IPS DF 6.9 (cell line): ENCODE results near the gene GABRG3.
"Not testable (repeated sequence)": the region's sequence is repeated elsewhere in the genome, so short reads cannot be mapped to it uniquely, and the experiment has no call there.

Source experiments
- DNase-seq: peaks from one replicate; pipeline ENCODE4 v3.0.0-alpha.2; 2013; ENCODE audit warnings: low read depth, low spot score
- H3K27ac ChIP-seq: one replicate; pipeline ENCODE4 v1.5.1; 2013; ENCODE audit warnings: low read length, control low read depth
- H3K27me3 ChIP-seq: 2 replicates; pipeline ENCODE4 v1.6.1; 2013; ENCODE audit warnings: mild to moderate bottlenecking, low read length; ENCODE audit not compliant: control insufficient read depth, insufficient read depth
- H3K36me3 ChIP-seq: 2 replicates; pipeline ENCODE4 v1.6.1; 2013; ENCODE audit warnings: low read length; ENCODE audit not compliant: control insufficient read depth, insufficient read depth
- H3K4me1 ChIP-seq: 2 replicates; pipeline ENCODE4 v1.6.1; 2013; ENCODE audit warnings: low read length; ENCODE audit not compliant: control insufficient read depth, insufficient read depth
- H3K4me3 ChIP-seq: 2 replicates; pipeline ENCODE4 v1.5.1; 2013; ENCODE audit warnings: mild to moderate bottlenecking, low read length
- H3K9me3 ChIP-seq: 2 replicates; pipeline ENCODE4 v1.6.1; 2013; ENCODE audit warnings: low read length, inconsistent platforms; ENCODE audit not compliant: control insufficient read depth, insufficient read depth
- WGBS: extraction: QIAGEN DNeasy Blood & Tissue Kit; methylation state at CpG from one replicate; pipeline ENCODE4 v1.1.7; 2013; ENCODE audit warnings: mixed read lengths, missing lambda C conversion rate; ENCODE audit not compliant: insufficient read length, insufficient coverage; 5-methylcytosine and 5-hydroxymethylcytosine counted together

Gene GABRG3

GRCh38 chr15:27360316-27360715 is 389.3 kb downstream of the GABRG3 start:
- Histone ChIP-seq H3K4me1 (no peaks in the 10 kb centered on the region), H3K4me3 (no peak overlapping the region), H3K9me3 (no peaks in the 10 kb centered on the region), H3K36me3 (no peaks in the 10 kb centered on the region), H3K27me3 (no peaks in the 10 kb centered on the region), H3K27ac (no peak overlapping the region)
- no CpG with 5 or more reads among the region's 7 CpGs for WGBS
- DNase-seq = no peak

DNA sequence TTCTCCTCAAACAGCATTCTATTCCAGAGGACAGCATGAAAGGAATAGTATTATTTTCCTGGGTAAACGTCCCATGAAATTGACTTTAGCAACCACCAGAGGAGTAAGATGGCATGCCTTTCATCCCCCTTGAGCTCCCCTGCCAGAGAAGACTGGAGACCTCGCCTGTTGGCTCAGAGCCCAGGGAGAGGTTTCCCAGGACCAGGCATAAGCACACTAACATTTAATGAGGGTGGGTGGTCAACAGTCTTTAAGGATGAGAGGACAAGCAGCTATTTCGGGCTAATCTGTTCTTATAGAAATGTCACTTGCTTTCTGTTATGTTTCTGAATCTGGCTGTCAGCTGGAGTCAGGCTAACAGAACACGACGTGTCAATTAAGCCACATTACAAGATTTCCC is 390.5 kb downstream of the GABRG3 start:
- H3K9me3 ChIP-seq = no peaks in the 10 kb centered on the region
- DNase-seq = no peak
- no peaks in the 10 kb centered on the region for H3K36me3 ChIP-seq
- no peaks in the 10 kb centered on the region for H3K27me3 ChIP-seq
- no CpG with 5 or more reads among the region's 5 CpGs for WGBS
- H3K27ac ChIP-seq = no peak overlapping the region
- H3K4me3 ChIP-seq = no peak overlapping the region
- no peaks in the 10 kb centered on the region for H3K4me1 ChIP-seq

- Histone ChIP-seq H3K27ac (no peak overlapping the region), H3K36me3 (no peaks in the 10 kb centered on the region), H3K4me1 (no peaks in the 10 kb centered on the region), H3K9me3 (peaks cover 2% of the 10 kb centered on the region; the same call in 1 of the 2 replicates), H3K4me3 (no peak overlapping the region), H3K27me3 (no peaks in the 10 kb centered on the region)
- DNase-seq = no peak
- no CpG with 5 or more reads among the region's 2 CpGs for WGBS
These were observed 394.5 kb downstream of the GABRG3 start for GRCh38 chr15:27365456-27365855.

DNA sequence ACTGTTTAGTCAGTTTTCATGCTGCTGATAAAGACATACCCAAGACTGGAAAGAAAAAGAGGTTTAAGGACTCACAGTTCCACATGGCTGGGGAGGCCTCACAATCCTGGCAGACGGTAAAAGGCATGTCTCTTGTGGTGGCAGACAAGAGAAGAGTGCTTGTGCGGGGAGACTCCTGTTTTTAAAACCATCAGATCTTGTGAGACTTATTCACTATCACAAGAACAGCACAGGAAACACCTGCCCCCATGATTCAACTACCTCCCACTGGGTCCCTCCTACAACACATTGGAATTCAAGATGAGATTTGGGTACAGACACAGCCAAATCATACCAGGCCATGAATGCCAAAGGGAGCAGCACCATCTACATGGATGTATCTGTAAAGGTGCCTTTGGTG is 406.4 kb downstream of the GABRG3 start:
- H3K27me3 ChIP-seq, DNase-seq, H3K36me3 ChIP-seq, H3K4me1 ChIP-seq, H3K4me3 ChIP-seq, H3K27ac ChIP-seq, H3K9me3 ChIP-seq: not testable (repeated sequence)
- WGBS = no CpG with 5 or more reads among the region's 2 CpGs

DNA sequence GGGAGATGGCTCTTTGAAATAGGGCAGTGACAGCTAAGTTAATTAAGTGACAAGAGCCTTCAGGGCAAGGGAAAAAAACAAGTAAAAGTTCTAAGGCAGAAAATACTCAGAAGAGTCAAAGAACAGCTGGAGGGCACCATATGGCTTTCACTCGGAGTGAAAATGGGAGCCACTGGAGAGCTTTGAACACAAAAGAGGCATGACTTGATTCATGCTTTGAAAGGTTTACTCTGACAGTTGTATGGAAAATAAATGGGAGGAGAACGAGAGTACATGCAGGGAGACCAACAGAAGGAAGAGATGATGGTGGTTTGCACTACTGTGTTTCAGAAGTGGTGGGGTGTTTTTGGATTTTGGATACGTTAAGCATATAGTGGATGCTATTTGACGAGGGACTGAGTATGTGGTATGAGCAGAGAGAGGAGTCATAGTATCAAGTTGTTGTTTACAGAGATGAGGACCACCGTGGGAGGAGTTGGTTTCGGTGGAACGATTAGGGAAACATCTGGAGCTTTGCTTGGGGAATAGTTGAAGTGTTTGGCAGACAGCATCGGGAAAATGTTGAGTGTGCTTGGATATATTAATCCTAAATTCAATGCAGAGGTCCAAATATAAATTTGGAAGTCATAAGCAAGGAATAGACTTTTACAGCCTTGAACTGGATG is 411.5 kb downstream of the GABRG3 start:
- no peaks in the 10 kb centered on the region for H3K27me3 ChIP-seq
- H3K36me3 ChIP-seq = no peaks in the 10 kb centered on the region
- H3K9me3 ChIP-seq = no peaks in the 10 kb centered on the region; the same call in 1 of the 2 replicates
- 100% methylated on average over 1 of the region's 8 CpGs for WGBS
- no peak for DNase-seq
- H3K4me1 ChIP-seq = no peaks in the 10 kb centered on the region
- no peak overlapping the region for H3K4me3 ChIP-seq
- no peak overlapping the region for H3K27ac ChIP-seq

- Histone ChIP-seq H3K27ac (no peak overlapping the region), H3K36me3 (no peaks in the 10 kb centered on the region), H3K4me1 (no peaks in the 10 kb centered on the region), H3K27me3 (no peaks in the 10 kb centered on the region), H3K4me3 (no peak overlapping the region), H3K9me3 (no peaks in the 10 kb centered on the region; the same call in 1 of the 2 replicates)
- WGBS = no CpG with 5 or more reads among the region's 4 CpGs
- no peak for DNase-seq
These were observed 412.7 kb downstream of the GABRG3 start for GRCh38 chr15:27383726-27384125.

- Histone ChIP-seq H3K27me3 (no peaks in the 10 kb centered on the region), H3K9me3 (no peaks in the 10 kb centered on the region), H3K4me1 (no peaks in the 10 kb centered on the region; the same call in 1 of the 2 replicates), H3K36me3 (no peaks in the 10 kb centered on the region), H3K4me3 (no peak overlapping the region), H3K27ac (no peak overlapping the region)
- no peak for DNase-seq
- WGBS = no CpG with 5 or more reads among the region's 3 CpGs
These were observed 421.2 kb downstream of the GABRG3 start for GRCh38 chr15:27392163-27392562.

DNA sequence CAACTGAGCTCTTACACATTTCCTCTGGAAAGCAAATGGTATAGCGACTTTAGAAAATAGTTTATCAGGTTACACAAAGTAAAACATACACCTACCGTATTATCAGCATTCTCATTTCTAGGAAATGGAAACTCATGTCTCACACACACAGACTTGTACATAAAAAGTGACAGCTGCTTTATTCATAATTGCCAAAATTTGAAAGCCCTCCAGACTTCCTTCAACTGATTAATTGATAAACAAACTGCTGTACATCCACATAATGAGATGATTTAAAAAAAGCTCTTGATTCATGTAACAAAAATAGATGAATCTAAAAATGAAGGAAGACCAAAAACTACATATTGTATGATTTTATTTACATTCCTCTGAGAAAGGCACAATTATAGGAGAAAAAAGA is 425.5 kb downstream of the GABRG3 start:
- DNase-seq = no peak
- no peak overlapping the region for H3K4me3 ChIP-seq
- no peaks in the 10 kb centered on the region for H3K27me3 ChIP-seq
- H3K27ac ChIP-seq = no peak overlapping the region
- WGBS = no CpG with 5 or more reads among the region's 2 CpGs
- H3K9me3 ChIP-seq = no peaks in the 10 kb centered on the region
- no peaks in the 10 kb centered on the region for H3K36me3 ChIP-seq
- no peaks in the 10 kb centered on the region for H3K4me1 ChIP-seq

- DNase-seq = no peak
- H3K27me3 ChIP-seq = no peaks in the 10 kb centered on the region
- H3K36me3 ChIP-seq = no peaks in the 10 kb centered on the region
- no CpG with 5 or more reads among the region's 6 CpGs for WGBS
- no peak overlapping the region for H3K27ac ChIP-seq
- H3K4me3 ChIP-seq = no peak overlapping the region
- no peaks in the 10 kb centered on the region for H3K4me1 ChIP-seq
- H3K9me3 ChIP-seq = no peaks in the 10 kb centered on the region
These were observed 426.0 kb downstream of the GABRG3 start for GRCh38 chr15:27396996-27397395.

- H3K27ac ChIP-seq = no peak overlapping the region
- no peaks in the 10 kb centered on the region for H3K27me3 ChIP-seq
- H3K4me1 ChIP-seq = no peaks in the 10 kb centered on the region
- no peak for DNase-seq
- WGBS = no CpG with 5 or more reads among the region's 8 CpGs
- H3K36me3 ChIP-seq = no peaks in the 10 kb centered on the region
- no peak overlapping the region for H3K4me3 ChIP-seq
- H3K9me3 ChIP-seq = no peaks in the 10 kb centered on the region
These were observed 427.7 kb downstream of the GABRG3 start for GRCh38 chr15:27398631-27399161.

DNA sequence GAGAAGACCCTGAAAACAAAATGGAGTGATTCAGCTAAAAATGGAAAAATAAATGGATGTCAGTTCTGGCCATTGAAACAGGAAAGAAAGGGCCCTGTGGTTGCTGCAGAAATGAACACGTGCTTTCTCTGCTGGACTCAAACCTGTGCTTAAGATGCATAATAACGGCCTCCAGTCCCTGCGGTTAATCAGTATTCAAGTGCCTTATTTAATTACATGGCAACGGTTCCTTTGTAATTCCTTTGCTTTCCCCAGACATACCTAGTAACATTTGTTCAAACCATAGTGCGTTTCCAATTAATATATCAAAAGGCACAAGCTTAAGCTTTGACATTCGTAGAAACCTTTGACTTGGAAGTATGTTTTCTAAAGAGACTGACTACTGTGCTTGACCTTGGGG is 428.3 kb downstream of the GABRG3 start:
- H3K36me3 ChIP-seq = no peaks in the 10 kb centered on the region
- H3K9me3 ChIP-seq = 0 out of 2 replicates have a peak, but pooled peaks cover 1% of the 10 kb centered on the region
- no peak overlapping the region for H3K4me3 ChIP-seq
- DNase-seq = no peak
- no CpG with 5 or more reads among the region's 6 CpGs for WGBS
- H3K4me1 ChIP-seq = no peaks in the 10 kb centered on the region
- no peaks in the 10 kb centered on the region for H3K27me3 ChIP-seq
- H3K27ac ChIP-seq = no peak overlapping the region
